Hepatocyte (in vitro differentiated cells): Measurements from ENCODE around the gene PLIN4.
"Not testable (repeated sequence)": the region's sequence is repeated elsewhere in the genome, so short reads cannot be mapped to it uniquely, and the experiment has no call there.

Experiments used
- EZH2 ChIP-seq: fragments of 200-600 bp; sonication (generic); IDR thresholded peaks from 2 replicates; pipeline ENCODE4 v1.6.1; 2016; ENCODE audit warnings: antibody characterized with exemption, mild to moderate bottlenecking, borderline replicate concordance
- EZH2phosphoT487 ChIP-seq: fragments of 200-600 bp; sonication (generic); IDR thresholded peaks from one replicate; pipeline ENCODE4 v1.6.1; 2018; ENCODE audit warnings: antibody characterized with exemption, mild to moderate bottlenecking, low read depth, moderate library complexity; ENCODE audit not compliant: unreplicated experiment, severe bottlenecking
- TF ChIP-seq, protein P1 (sequence below): fragments of 200-600 bp; sonication (generic); IDR thresholded peaks from 2 replicates; pipeline ENCODE4 v1.5.1; 2016; ENCODE audit warnings: antibody characterized with exemption, mild to moderate bottlenecking; ENCODE audit not compliant: poor library complexity

GRCh38 chr19:4541806-4542145, 23.5 kb upstream of the PLIN4 start:
- TF ChIP-seq, protein P1, sequence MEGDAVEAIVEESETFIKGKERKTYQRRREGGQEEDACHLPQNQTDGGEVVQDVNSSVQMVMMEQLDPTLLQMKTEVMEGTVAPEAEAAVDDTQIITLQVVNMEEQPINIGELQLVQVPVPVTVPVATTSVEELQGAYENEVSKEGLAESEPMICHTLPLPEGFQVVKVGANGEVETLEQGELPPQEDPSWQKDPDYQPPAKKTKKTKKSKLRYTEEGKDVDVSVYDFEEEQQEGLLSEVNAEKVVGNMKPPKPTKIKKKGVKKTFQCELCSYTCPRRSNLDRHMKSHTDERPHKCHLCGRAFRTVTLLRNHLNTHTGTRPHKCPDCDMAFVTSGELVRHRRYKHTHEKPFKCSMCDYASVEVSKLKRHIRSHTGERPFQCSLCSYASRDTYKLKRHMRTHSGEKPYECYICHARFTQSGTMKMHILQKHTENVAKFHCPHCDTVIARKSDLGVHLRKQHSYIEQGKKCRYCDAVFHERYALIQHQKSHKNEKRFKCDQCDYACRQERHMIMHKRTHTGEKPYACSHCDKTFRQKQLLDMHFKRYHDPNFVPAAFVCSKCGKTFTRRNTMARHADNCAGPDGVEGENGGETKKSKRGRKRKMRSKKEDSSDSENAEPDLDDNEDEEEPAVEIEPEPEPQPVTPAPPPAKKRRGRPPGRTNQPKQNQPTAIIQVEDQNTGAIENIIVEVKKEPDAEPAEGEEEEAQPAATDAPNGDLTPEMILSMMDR = not testable (repeated sequence)
- not testable (repeated sequence) for TF ChIP-seq EZH2phosphoT487, EZH2
